DOHH2 (cell line): ENCODE measurements around the gene MYADML2.
A peak's percentile ranks its signal among the peaks of the same experiment; 100 is the strongest.

Experiments used
- H3F3A ChIP-seq: fragments of 200-600 bp; sonication (generic), shearing (Covaris generic); 2 replicates; pipeline ENCODE4 v1.6.0; 2016; ENCODE audit warnings: antibody characterized with exemption, mild to moderate bottlenecking; ENCODE audit not compliant: control insufficient read depth, insufficient read depth
- H3K27ac ChIP-seq: fragments of 200-600 bp; sonication (generic); 2 replicates; pipeline ENCODE4 v1.5.1; 2014; ENCODE audit warnings: low read depth, mild to moderate bottlenecking, low read length, moderate library complexity
- H3K27me3 ChIP-seq: fragments of 200-600 bp; sonication (generic); 2 replicates; pipeline ENCODE4 v1.6.1; 2014; ENCODE audit warnings: mild to moderate bottlenecking, low read length, mixed read lengths; ENCODE audit not compliant: control insufficient read depth
- H3K36me3 ChIP-seq: fragments of 200-600 bp; sonication (generic); 2 replicates; pipeline ENCODE4 v1.6.1; 2014; ENCODE audit warnings: mild to moderate bottlenecking, low read length, moderate library complexity, mixed read lengths; ENCODE audit not compliant: control insufficient read depth
- H3K4me1 ChIP-seq: fragments of 200-600 bp; sonication (generic); 2 replicates; pipeline ENCODE4 v1.6.1; 2014; ENCODE audit warnings: mild to moderate bottlenecking, low read length, mixed read lengths; ENCODE audit not compliant: control insufficient read depth
- H3K4me2 ChIP-seq: fragments of 200-600 bp; sonication (generic); 2 replicates; pipeline ENCODE4 v1.6.0; 2014; ENCODE audit warnings: mild to moderate bottlenecking, low read length, moderate library complexity
- H3K4me3 ChIP-seq: fragments of 200-600 bp; sonication (generic); 2 replicates; pipeline ENCODE4 v1.5.1; 2014; ENCODE audit warnings: mild to moderate bottlenecking, low read length, mixed read lengths
- H3K79me2 ChIP-seq: fragments of 200-600 bp; sonication (generic); 2 replicates; pipeline ENCODE4 v1.6.1; 2014; ENCODE audit warnings: mild to moderate bottlenecking, low read length, mixed read lengths; ENCODE audit not compliant: control insufficient read depth
- H3K9me2 ChIP-seq: fragments of 200-600 bp; sonication (generic); replicated peaks from 2 replicates; pipeline ENCODE4 v1.6.1; 2014; ENCODE audit warnings: mild to moderate bottlenecking, low read length, mixed read lengths; ENCODE audit not compliant: control insufficient read depth
- H3K9me3 ChIP-seq: fragments of 200-600 bp; sonication (generic); 2 replicates; pipeline ENCODE4 v1.6.1; 2014; ENCODE audit warnings: antibody characterized with exemption, low read length, mixed read lengths; ENCODE audit not compliant: control insufficient read depth, insufficient read depth
- H4K20me1 ChIP-seq: fragments of 200-600 bp; sonication (generic); 2 replicates; pipeline ENCODE4 v1.6.0; 2014; ENCODE audit warnings: low read depth, mild to moderate bottlenecking, antibody characterized with exemption, low read length, moderate library complexity; ENCODE audit not compliant: control insufficient read depth, insufficient read depth
- CTCF ChIP-seq: fragments of 200-600 bp; sonication (generic); IDR thresholded peaks from one replicate; pipeline ENCODE4 v1.5.1; 2014; ENCODE audit warnings: antibody characterized with exemption, mild to moderate bottlenecking, low read depth, low read length; ENCODE audit not compliant: poor library complexity, severe bottlenecking
- EZH2phosphoT487 ChIP-seq: fragments of 200-600 bp; sonication (generic); IDR thresholded peaks from 2 replicates; pipeline ENCODE4 v1.6.1; 2017; ENCODE audit warnings: borderline replicate concordance, mild to moderate bottlenecking, antibody characterized with exemption, low read length, moderate library complexity, mixed read lengths

MYADML2 gene

GRCh38 chr17:81967533-81968395, 20.7 kb upstream of the MYADML2 start:
- no peak for TF ChIP-seq CTCF
- no peak for TF ChIP-seq EZH2phosphoT487
- H3K9me3 ChIP-seq = no peaks in the 10 kb centered on the region
- H3K4me3 ChIP-seq = peak overlapping the region; percentile 62
- H3K4me1 ChIP-seq = peaks cover 27% of the 10 kb centered on the region
- H3K27me3 ChIP-seq = peaks cover 41% of the 10 kb centered on the region
- peak overlapping the region; percentile 68 for H3K4me2 ChIP-seq
- H4K20me1 ChIP-seq = no peaks in the 10 kb centered on the region
- no peaks in the 10 kb centered on the region for H3K9me2 ChIP-seq
- H3K79me2 ChIP-seq = no peaks in the 10 kb centered on the region
- no peaks in the 10 kb centered on the region for H3F3A ChIP-seq
- no peaks in the 10 kb centered on the region for H3K36me3 ChIP-seq
- H3K27ac ChIP-seq = no peak overlapping the region

DNA sequence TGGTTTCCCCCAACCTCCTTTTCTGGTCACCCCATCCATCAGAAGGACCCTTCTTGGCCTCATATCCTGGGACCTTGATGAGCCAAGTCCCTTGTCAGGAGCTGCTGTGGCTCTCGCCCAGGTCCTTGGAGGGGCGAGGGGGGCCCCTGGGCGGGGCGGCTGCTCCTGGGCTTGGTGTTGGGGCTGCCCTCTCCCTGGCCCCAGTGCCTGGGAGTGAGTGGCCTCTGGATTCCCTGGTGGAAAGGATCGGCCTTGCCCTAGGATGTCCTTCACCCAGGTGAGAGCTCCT, 20.2 kb upstream of the MYADML2 start:
- no peaks in the 10 kb centered on the region for H3K9me2 ChIP-seq
- H3K79me2 ChIP-seq = no peaks in the 10 kb centered on the region
- no peaks in the 10 kb centered on the region for H3F3A ChIP-seq
- no peaks in the 10 kb centered on the region for H4K20me1 ChIP-seq
- H3K27me3 ChIP-seq = peaks cover 47% of the 10 kb centered on the region
- peak overlapping the region; percentile 62 for H3K4me3 ChIP-seq
- no peak overlapping the region for H3K27ac ChIP-seq
- H3K36me3 ChIP-seq = no peaks in the 10 kb centered on the region
- peaks cover 27% of the 10 kb centered on the region for H3K4me1 ChIP-seq
- TF ChIP-seq CTCF (no peak), EZH2phosphoT487 (no peak)
- H3K9me3 ChIP-seq = no peaks in the 10 kb centered on the region
- H3K4me2 ChIP-seq = peak overlapping the region; percentile 68

DNA sequence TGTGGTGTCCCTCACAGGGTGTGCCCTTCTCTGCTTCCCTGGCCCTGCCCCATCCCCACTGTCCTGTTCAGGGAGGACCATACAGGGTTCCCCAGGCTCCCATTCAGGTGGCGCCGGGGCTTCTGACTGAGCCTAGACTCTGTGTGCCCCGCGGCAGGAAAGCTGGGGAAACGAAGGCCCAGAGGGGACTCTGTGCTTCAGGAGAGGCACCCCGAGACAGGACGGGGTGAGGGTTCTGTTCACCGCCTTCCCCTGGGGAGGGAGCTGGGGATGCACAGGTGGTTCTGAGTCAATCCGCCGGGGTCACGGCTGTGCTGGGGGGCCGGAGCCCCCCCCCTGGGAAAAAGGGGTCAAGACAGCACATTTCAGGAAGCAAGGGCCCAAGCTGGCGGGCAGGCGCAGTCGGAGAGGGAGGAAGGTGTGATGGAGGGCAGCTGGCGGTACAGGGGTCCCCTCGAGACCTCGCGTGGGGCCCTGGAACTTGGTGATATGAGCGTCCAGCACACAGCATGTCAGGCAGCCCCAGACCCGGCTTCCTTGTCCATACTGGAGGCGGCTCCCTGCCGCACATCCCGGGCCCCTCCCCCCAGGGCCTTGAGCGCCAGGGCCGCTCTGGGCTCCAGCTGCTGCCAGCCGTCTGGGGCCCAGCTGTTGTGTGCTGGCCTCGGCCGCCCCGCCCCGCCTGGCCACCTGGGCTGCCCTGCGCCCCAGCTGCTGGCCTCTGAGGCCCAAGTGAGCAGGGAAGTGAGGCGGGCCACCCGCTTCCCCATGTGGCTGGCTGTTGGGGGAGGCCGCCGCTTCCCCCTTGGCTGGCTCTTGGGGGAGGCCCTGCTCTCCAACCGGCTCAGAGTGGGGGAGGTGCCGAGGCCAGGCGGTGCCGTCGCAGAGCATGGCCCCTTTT, 19.6 kb upstream of the MYADML2 start:
- Histone ChIP-seq H3K4me1 (peaks cover 27% of the 10 kb centered on the region), H3K79me2 (no peaks in the 10 kb centered on the region), H3K36me3 (no peaks in the 10 kb centered on the region), H3K27ac (no peak overlapping the region), H3K4me3 (peak overlapping the region; percentile 62), H4K20me1 (no peaks in the 10 kb centered on the region), H3K9me3 (no peaks in the 10 kb centered on the region), H3K4me2 (peak overlapping the region; percentile 68), H3K9me2 (no peaks in the 10 kb centered on the region), H3F3A (no peaks in the 10 kb centered on the region), H3K27me3 (peaks cover 48% of the 10 kb centered on the region)
- TF ChIP-seq EZH2phosphoT487 = no peak
- no peak for TF ChIP-seq CTCF
